ENCODE measurements around the gene PTX4.

The PTX4 gene

DNA sequence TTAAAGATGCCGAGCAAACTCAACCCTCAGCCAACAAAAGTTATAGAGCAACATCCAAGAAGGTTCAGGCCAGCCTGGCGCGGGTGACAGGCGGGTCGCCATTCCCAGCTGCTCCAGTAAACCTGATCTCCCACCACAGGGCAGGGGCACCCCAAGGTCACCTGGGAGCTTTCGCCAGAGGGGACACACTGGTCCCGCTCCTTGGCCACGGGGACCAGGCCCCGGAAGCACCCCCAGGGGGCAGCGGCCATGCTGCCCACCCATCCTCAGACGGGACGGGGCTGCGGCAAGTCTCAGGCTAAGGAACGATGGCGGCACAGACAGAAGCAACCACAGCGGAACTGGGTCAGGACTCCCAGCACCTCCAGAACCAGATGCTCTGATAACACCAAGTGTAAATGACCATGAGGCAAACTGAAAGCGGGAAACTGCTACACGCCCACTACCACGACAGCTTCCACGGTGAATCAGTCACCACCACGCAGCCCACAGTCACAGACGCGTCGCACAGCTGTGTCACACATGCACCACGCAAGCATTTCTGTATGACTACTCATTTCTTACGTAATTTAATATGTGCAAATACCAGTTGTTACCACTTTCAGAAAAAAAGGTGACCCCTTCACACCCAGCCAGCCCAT lies 30.3 kb downstream of the PTX4 start:
- peak in 1 of 2 donors; percentile 47 for DNase-seq

DNA sequence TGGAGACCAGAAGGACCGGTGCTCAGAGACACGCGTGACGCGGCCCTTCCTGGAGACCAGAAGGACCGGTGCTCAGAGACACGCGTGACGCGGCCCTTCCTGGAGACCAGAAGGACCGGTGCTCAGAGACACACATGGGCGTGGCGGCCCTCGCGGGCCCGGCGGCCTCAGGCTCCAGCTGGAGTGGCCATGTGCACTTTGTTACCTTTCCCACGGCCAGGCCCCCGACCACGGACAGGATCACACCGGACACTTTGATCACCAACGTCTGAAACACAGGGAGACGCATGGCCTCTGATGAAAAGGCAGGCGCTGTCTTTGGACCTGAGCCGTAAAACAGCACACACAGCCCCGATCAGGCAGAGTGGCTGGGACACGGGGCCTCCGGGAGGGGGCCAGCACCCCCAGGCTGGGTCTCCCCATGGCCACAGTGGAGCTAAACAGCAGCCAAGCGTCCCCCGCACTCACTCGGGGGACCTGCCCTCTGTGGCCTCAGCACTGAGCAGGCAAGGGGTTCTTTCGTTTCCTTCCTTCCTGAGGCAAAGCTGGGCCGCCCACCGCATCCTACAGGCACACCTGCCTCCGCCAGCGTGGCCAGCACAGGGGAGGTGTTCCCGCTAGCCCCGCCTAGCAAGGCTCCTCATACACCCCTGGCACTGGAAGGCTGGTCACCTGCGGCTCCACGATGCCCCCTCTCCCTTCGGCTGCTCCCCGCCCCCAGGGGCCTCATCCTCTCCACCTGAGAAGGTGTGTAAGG lies 31.1 kb downstream of the PTX4 start:
- no peak for DNase-seq

DNA sequence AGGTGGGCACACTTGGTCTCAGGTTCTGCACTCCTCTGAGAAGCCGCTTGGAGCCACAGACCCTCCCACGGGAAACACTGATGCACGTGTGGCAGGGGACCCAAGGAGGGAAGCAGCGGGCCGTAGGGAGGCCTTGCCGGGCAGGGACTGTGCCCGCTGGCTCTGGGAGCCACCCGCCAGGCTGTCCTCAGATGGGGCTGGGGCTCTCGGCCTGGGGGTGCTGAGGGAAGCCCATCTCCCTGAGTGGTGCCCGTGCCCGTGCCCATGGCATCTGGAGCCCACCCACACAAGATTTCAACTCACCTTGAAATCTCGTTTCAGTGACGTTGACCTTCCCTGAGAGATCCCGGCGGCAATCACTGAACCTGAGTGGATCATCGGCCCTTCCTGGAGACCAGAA lies 31.8 kb downstream of the PTX4 start:
- no peak for DNase-seq

DNA sequence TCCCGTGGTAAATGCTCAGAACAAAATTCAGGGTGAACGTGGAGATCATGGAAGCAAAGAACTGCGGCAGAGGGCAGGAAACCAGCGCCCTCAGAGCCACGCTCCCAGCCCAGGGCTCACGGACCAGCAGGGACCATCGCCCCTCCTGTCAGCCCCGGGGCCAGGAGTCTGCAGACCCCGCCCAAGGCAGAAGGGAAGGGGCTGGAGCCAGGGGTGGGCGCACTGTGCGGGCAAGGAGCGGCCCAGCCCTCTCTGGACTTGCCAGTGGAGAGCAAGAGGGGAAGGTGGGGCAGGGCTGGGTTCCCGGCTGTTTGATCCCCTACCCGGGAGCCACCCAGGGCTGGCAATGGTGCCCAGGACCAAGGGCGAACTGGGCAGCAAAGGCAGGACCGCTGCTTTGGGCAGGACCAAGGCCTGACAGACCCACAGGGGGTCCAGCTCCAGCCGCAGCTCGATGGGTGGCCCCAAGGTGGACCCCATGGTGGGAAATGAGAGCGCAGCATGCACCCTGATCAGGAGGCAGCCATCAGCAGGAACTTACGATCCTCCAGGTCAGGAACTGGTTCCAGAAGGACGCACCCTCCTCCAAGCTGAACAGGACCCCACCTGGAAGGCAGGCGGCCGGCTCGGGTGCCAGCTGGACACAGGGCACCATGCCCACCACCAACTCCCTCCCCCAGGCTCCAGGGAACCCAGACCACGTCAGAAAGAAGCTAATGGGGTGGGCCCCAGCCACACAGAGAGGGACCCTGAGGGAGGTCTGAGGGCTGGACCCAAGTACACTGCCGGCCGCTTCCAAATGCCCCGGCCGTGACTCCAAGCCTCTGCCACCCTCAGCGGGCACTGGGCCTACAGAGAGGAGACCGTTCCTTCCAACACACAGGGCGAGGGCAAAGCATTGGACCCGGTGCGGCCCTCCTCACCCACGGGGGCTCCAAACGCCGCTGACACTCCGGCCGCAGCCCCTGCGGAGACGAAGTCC lies 33.3 kb downstream of the PTX4 start:
- DNase-seq: no peak

- no peak for DNase-seq
Observed at GRCh38 chr16:1454561-1454960, 34.2 kb downstream of the PTX4 start.

- no peak for DNase-seq
Observed at GRCh38 chr16:1453316-1453715, 35.4 kb downstream of the PTX4 start.

DNA sequence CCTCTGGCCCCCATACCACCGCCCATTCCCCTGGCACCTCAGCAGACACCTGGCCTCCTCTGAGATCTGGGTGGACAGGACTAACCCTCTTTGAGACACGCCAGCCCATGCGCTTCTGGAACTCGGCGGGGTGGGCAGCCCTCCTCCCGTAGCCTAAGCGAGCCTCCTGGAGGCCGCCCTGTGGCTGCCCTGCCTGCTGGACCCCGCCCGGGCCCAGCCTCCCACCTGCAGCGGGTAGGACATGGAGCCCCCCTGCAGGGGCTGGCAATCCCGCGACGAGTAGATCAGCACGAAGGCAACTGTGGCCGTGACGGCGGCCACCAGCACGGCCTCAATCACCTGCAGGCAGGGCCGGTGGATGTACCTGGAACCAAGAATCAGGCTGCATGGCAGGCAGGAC lies 36.2 kb downstream of the PTX4 start:
- DNase-seq: no peak

- no peak for DNase-seq
Observed at GRCh38 chr16:1451702-1452392, 36.9 kb downstream of the PTX4 start.

DNA sequence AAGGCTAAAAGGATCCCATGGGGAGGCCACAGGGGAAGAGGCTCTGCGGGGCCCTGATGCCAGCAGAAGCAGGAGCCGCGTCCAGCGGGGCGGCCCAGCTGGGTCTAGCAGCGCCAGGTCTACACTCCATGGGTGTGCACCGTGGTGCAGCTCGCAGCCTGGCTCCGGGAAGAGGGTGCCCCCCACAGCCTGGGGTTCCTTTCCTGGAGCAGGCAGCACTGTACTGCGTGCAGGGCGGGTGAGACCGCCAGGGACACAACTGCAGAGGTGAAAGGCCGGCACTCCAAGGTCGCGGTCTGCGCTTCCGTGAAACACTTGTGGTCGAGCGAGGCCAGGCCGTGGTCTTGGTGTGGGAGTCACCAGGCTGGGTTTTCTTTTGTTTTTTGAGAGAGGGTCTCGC lies 37.9 kb downstream of the PTX4 start:
- no peak for DNase-seq

GRCh38 chr16:1450218-1450617 lies 38.5 kb downstream of the PTX4 start:
- DNase-seq: no peak

DNA sequence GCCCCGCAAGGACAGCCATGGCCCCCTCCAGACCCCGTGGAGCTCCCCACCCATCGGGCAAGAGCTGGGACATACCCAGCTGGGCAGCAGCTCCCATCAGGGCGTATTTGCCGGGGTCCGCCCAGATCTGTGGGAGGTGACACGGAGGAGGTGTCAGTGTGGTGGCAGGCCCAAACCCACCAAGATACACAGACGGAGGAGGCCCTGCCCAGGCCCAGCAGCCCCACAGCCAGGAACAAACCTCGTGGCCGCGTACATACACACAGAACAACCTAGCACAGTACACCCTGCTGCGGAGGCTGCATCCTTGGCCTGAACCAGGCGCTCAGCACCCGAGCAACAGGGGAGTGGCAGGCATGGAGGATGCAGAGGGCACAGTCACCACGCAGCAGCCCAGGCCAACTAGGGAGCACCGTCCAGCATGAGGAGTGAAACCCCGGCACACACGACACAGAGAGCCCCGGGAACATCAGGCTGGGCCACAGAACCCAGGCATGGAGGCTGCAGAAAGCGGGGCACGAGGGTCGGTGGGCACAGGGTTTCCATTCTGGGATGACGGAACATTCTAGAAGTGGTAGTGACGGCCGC lies 39.4 kb downstream of the PTX4 start:
- no peak for DNase-seq

DNA sequence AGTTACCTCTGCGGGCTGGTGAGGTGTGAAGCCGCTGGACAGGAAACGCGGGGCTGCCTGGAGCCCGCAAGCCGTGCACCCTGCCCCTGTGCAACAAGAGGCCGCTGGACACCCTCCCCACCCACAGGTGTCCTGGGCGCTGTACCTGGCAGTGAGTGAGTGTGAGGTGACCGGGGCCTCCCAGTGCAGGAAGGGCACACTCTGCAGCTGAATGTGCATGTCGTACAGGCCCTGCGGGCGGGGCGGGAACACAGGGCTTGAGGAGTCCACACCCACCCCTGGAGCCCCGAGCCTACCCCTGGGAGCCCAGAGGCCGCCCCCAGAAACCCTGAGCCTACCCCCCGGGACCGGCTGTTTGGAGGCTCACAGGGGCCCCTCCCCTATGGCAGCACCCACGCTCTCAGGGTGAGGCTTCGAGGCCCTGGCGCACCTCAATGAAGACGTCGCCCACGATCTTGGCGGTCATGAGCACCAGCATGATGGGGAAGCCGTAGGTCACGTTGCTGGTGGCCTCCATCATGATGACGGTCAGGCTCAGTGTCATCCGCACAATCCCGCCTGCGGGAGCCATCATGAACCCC lies 40.1 kb downstream of the PTX4 start:
- no peak for DNase-seq

GRCh38 chr16:1447965-1448364 lies 40.8 kb downstream of the PTX4 start:
- DNase-seq: no peak

DNA sequence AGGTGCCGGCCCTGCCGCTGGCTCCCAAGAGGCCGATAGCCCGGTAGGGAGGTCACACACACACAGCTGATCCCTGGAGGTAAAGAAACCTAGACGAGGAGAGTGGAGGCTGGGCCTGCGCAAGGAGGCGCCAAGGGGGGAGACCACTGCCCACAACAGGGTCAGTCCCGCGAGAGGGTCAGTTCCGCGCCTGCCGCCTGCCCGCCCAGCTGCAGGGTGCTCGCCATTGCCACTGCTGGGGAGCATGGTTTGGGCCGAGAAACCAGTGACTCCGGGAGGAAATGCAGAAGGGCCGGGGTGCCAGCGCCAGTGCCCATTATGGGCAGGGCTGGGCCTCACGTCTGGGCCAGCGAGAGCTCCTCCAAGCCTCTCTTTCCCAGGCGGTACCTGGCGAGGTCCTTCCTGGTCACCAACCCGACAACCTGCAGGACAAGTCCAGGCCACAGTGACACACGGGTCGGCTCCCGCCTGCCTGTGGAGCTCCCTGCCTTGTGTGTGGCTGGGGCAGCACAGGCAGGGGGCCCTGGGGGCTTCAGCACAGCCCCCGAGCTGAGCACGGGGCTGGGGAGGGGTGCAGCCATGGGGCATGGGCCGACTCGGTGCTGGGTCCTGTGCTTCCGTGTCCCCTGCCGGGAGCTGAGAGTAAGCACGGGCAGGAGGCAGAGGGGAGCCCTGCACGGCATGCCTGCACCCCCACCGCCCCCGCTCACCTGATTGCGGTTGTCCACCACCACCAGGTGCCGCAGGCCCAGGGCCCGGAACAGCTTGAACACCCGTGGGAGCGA lies 42.3 kb downstream of the PTX4 start:
- DNase-seq: no peak

DNA sequence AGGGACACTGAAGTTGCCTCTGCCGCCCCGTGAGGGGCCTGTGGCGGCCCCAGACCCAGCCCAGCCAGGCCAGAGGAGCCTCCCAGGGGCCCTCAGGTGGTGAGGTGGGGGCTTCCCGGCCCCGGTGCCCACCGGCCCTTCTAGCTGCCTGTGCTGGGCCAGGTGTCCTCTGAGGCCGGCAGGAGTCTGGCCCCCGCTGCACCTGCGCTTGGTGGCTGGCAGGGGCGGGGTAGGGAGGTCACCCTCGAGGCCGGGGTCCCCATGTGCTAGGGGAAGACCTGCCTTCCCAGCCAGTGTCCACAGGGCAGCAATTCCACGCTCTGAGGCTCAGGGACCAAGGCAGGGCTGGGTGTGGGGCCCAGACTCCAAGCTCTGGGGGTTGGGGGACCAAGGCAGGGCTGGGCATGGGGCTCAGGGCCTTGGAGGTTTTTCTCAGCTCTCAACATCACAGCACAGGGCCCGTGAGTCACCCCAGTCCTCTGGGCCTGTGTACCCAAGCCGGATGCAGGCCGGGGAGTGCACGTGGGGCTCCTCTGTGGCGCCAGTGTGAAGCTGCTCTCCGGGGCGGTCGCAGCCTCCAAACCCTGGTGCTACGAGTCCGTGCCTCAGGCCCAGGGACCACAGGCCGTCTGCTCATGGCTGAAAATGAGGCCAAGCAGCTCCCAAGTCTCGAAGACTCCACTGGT lies 43.1 kb downstream of the PTX4 start:
- no peak for DNase-seq

GRCh38 chr16:1444730-1445517 lies 43.8 kb downstream of the PTX4 start:
- peak in 1 of 2 donors; percentile 24 for DNase-seq

DNA sequence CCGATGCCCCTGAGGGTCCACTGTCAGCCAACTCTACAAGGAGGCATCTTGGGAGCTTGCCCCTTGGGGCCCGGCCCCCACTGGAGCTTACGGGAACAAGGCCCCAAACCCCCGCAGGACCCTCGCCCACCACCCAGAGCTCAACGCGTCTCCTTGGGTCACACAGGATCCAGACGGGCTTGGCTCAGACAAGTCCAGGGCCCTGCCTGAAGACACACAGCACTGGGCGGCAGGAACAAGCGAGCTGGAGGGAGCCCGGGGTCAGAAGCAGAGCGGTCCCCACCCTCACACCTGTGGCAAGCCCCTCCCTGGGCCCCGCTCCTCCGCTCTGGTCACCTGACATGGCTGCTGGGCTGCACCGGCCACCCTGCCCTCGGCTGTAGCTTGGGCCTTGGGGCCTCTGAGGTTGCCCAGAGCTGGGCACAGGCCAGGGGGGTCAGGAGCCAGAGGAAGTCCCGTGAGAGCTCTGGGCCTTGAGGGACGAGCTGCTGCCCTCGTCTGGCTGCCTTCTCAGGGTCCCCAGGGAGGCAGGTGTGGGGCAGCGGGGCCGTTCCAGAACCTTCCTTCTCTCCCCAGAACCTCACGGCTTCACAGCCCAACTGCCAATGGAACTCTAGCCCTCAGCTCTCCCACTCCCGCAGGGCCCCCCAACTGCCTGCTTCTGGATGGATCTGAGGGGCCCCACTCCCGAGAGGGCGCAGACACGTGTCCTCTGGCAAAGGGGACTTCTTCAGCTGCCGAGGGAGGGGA lies 44.6 kb downstream of the PTX4 start, which contains the start of gene CCDC154:
TSS of gene CCDC154 (minus strand) at position 577 of the 750 bp plus-strand sequence. CDS start at position 343, 234 bp downstream.
- no peak for DNase-seq

- DNase-seq: no peak
Observed at GRCh38 chr16:1443403-1443973, 45.3 kb downstream of the PTX4 start.
